MM.1S (cell line): Measurements from ENCODE around the gene MAP3K3.

ENCODE experiments used
- EZH2 ChIP-seq: fragments of 300-600 bp; sonication (generic); optimal IDR thresholded peaks from 2 replicates; pipeline ENCODE3; 2017; ENCODE audit warnings: low read depth, mild to moderate bottlenecking, antibody characterized with exemption, low read length, mixed read lengths
- EZH2phosphoT487 ChIP-seq: fragments of 300-600 bp; sonication (generic); IDR thresholded peaks from 2 replicates; pipeline ENCODE4 v1.6.1; 2018; ENCODE audit warnings: antibody characterized with exemption, low read length
- TF ChIP-seq, protein P1 (sequence below): fragments of 300-600 bp; sonication (generic); IDR thresholded peaks from 2 replicates; pipeline ENCODE4 v1.5.1; 2016; ENCODE audit warnings: antibody characterized with exemption, low read length, mixed read lengths

- TF ChIP-seq EZH2phosphoT487 (no peak), EZH2 (no peak)
- TF ChIP-seq, protein P1, sequence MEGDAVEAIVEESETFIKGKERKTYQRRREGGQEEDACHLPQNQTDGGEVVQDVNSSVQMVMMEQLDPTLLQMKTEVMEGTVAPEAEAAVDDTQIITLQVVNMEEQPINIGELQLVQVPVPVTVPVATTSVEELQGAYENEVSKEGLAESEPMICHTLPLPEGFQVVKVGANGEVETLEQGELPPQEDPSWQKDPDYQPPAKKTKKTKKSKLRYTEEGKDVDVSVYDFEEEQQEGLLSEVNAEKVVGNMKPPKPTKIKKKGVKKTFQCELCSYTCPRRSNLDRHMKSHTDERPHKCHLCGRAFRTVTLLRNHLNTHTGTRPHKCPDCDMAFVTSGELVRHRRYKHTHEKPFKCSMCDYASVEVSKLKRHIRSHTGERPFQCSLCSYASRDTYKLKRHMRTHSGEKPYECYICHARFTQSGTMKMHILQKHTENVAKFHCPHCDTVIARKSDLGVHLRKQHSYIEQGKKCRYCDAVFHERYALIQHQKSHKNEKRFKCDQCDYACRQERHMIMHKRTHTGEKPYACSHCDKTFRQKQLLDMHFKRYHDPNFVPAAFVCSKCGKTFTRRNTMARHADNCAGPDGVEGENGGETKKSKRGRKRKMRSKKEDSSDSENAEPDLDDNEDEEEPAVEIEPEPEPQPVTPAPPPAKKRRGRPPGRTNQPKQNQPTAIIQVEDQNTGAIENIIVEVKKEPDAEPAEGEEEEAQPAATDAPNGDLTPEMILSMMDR: no peak
Measured at GRCh38 chr17:63640038-63640437, 17.8 kb downstream of the MAP3K3 start.
